ENCODE results near the gene RUNX1.

Gene RUNX1

GRCh38 chr21:34881839-34882371, 167.2 kb downstream of the RUNX1 start:
- H3K36me3 ChIP-seq: no peaks in the 10 kb centered on the region
- peaks cover 8% of the 10 kb centered on the region for H3K9me3 ChIP-seq (ENCODE audit: severe bottlenecking)
- TF ChIP-seq CTCF (IDR thresholded peaks at IDR 0.05; ENCODE audit: low read depth, low read length): no peak
- no peak overlapping the region for H3K4me3 ChIP-seq (ENCODE audit: low read depth, low read length)
- DNase-seq: no peak
- no peak overlapping the region for H3K27ac ChIP-seq
- H3K27me3 ChIP-seq (ENCODE audit: insufficient read depth, low read depth, severe bottlenecking): peaks cover 94% of the 10 kb centered on the region

- H3K4me3 ChIP-seq (ENCODE audit: low read depth, low read length): no peak overlapping the region
Measured at GRCh38 chr21:34881421-34881820, 167.7 kb downstream of the RUNX1 start.

GRCh38 chr21:34880401-34880800, 168.7 kb downstream of the RUNX1 start:
- no peaks in the 10 kb centered on the region for H3K36me3 ChIP-seq
- no peak for TF ChIP-seq CTCF (IDR thresholded peaks at IDR 0.05; ENCODE audit: low read depth, low read length)
- no peak for DNase-seq
- no peak overlapping the region for H3K27ac ChIP-seq
- H3K27me3 ChIP-seq (ENCODE audit: insufficient read depth, low read depth, severe bottlenecking): peaks cover 94% of the 10 kb centered on the region
- H3K9me3 ChIP-seq (ENCODE audit: severe bottlenecking): no peaks in the 10 kb centered on the region
- no peak overlapping the region for H3K4me3 ChIP-seq (ENCODE audit: low read depth, low read length)

More at GRCh38 chr21:34881421-34881820, 167.7 kb downstream of the RUNX1 start:
- Histone ChIP-seq H3K27ac (no peak overlapping the region), H3K27me3 (ENCODE audit: insufficient read depth, low read depth, severe bottlenecking) (peaks cover 94% of the 10 kb centered on the region), H3K36me3 (no peaks in the 10 kb centered on the region), H3K9me3 (ENCODE audit: severe bottlenecking) (peaks cover 3% of the 10 kb centered on the region)
- no peak for TF ChIP-seq CTCF (IDR thresholded peaks at IDR 0.05; ENCODE audit: low read depth, low read length)
- no peak for DNase-seq

- H3K36me3 ChIP-seq: no peaks in the 10 kb centered on the region
- H3K9me3 ChIP-seq (ENCODE audit: severe bottlenecking): no peaks in the 10 kb centered on the region
- H3K27ac ChIP-seq: no peak overlapping the region
- DNase-seq: no peak
- H3K27me3 ChIP-seq (ENCODE audit: insufficient read depth, low read depth, severe bottlenecking): peaks cover 93% of the 10 kb centered on the region
- TF ChIP-seq CTCF (IDR thresholded peaks at IDR 0.05; ENCODE audit: low read depth, low read length): no peak
- H3K4me3 ChIP-seq (ENCODE audit: low read depth, low read length): no peak overlapping the region
Measured at GRCh38 chr21:34878940-34879339, 170.2 kb downstream of the RUNX1 start.

GRCh38 chr21:34878501-34878900, 170.6 kb downstream of the RUNX1 start:
- Histone ChIP-seq H3K9me3 (ENCODE audit: severe bottlenecking) (no peaks in the 10 kb centered on the region), H3K27me3 (ENCODE audit: insufficient read depth, low read depth, severe bottlenecking) (peaks cover 93% of the 10 kb centered on the region), H3K4me3 (ENCODE audit: low read depth, low read length) (no peak overlapping the region), H3K36me3 (no peaks in the 10 kb centered on the region), H3K27ac (no peak overlapping the region)
- TF ChIP-seq CTCF (IDR thresholded peaks at IDR 0.05; ENCODE audit: low read depth, low read length): no peak
- no peak for DNase-seq

GRCh38 chr21:34877485-34878128, 171.5 kb downstream of the RUNX1 start:
- H3K27me3 ChIP-seq (ENCODE audit: insufficient read depth, low read depth, severe bottlenecking): peaks cover 93% of the 10 kb centered on the region
- no peak for DNase-seq
- peaks cover 2% of the 10 kb centered on the region for H3K9me3 ChIP-seq (ENCODE audit: severe bottlenecking)
- no peak overlapping the region for H3K27ac ChIP-seq
- no peak overlapping the region for H3K4me3 ChIP-seq (ENCODE audit: low read depth, low read length)
- no peak for TF ChIP-seq CTCF (IDR thresholded peaks at IDR 0.05; ENCODE audit: low read depth, low read length)
- H3K36me3 ChIP-seq: no peaks in the 10 kb centered on the region
